Lower lobe of right lung (tissue), 2 donors: ENCODE measurements around the gene MMP14. TPM values are rescaled to one million over a fixed set of nuclear protein-coding genes. Genes with fewer than 3 reads are reported as not detected.

Experiments
- ATAC-seq, 2 donors: fragments of 200-7000 bp; cut with Tn5 transposase; one replicate each; pipeline ENCODE4 v1.9.1; 2020 to 2022; ENCODE audit warnings: mild to moderate bottlenecking in 2 of 2, moderate library complexity in 2 of 2
- DNase-seq: peaks from one replicate; pipeline ENCODE4 v3.0.0-alpha.2; 2020
- H3K27ac ChIP-seq: fragments of 200-600 bp; one replicate; pipeline ENCODE4 v1.8.0; 2022
- H3K27me3 ChIP-seq: fragments of 200-600 bp; one replicate; pipeline ENCODE4 v1.8.0; 2022; ENCODE audit warnings: low read depth
- H3K36me3 ChIP-seq: fragments of 200-600 bp; one replicate; pipeline ENCODE4 v1.8.0; 2022; ENCODE audit warnings: mild to moderate bottlenecking
- H3K4me1 ChIP-seq: fragments of 200-600 bp; one replicate; pipeline ENCODE4 v1.8.0; 2022
- H3K4me3 ChIP-seq: fragments of 200-600 bp; one replicate; pipeline ENCODE4 v1.8.0; 2022; ENCODE audit warnings: mild to moderate bottlenecking
- H3K9me3 ChIP-seq: fragments of 200-600 bp; one replicate; pipeline ENCODE4 v1.8.0; 2022
- CTCF ChIP-seq: fragments of 200-600 bp; IDR thresholded peaks from one replicate; pipeline ENCODE4 v1.8.0; 2022; ENCODE audit warnings: antibody characterized with exemption, mild to moderate bottlenecking
- intact Hi-C: fragments of 100-400 bp; cut with DNase I; formaldehyde crosslinking; loops from one replicate; pipeline ENCODE4 v1.11.0; 2022
- total RNA-seq: library from RNA; stranded (reverse); fragmentation: NEBNext Ultra II Directional; extraction: Animal tissue kit (Norgen Biotek cat#: 25700); gene quantifications from one replicate; pipeline ENCODE4 v1.2.1, GENCODE V29; 2021
- donor health status: DM: no; HTN: yes; CAD: no; lungs with severe emphysema.

MMP14 gene
- total RNA-seq, 1 donor from 2014 or later = 124 TPM

GRCh38 chr14:22882064-22882463 lies 45.7 kb downstream of the MMP14 start:
- no peak for TF ChIP-seq CTCF
- Histone ChIP-seq H3K4me3 (no peak overlapping the region), H3K27ac (no peak overlapping the region), H3K27me3 (no peaks in the 10 kb centered on the region), H3K4me1 (peaks cover 11% of the 10 kb centered on the region), H3K36me3 (peaks cover 31% of the 10 kb centered on the region), H3K9me3 (no peaks in the 10 kb centered on the region)
- ATAC-seq = no peak
- DNase-seq = no peak
- intact Hi-C loops = no loop called here

GRCh38 chr14:22882529-22883172 lies 46.3 kb downstream of the MMP14 start:
- Histone ChIP-seq H3K4me3 (no peak overlapping the region), H3K27me3 (no peaks in the 10 kb centered on the region), H3K4me1 (peaks cover 15% of the 10 kb centered on the region), H3K36me3 (peaks cover 25% of the 10 kb centered on the region), H3K9me3 (no peaks in the 10 kb centered on the region), H3K27ac (no peak overlapping the region)
- no peak for TF ChIP-seq CTCF
- intact Hi-C loops = no loop called here
- no peak for DNase-seq
- peak; percentile 4 to 10 for ATAC-seq

GRCh38 chr14:22883173-22883976 lies 47.0 kb downstream of the MMP14 start, which contains the start of gene REM2:
Gene REM2 (plus strand): TSS chr14:22883222. CDS start chr14:22883288, 66 bp downstream.
- H3K4me3 ChIP-seq = no peak within 1 kb of the TSS
- peaks cover 22% of the 10 kb centered on the region for H3K4me1 ChIP-seq
- no peak for TF ChIP-seq CTCF
- intact Hi-C loops = no loop called here
- H3K27me3 ChIP-seq = no peaks in the 10 kb centered on the region
- DNase-seq (no peak), ATAC-seq (no peak)
- peaks cover 18% of the 10 kb centered on the region for H3K36me3 ChIP-seq
- no peaks in the 10 kb centered on the region for H3K9me3 ChIP-seq
- H3K27ac ChIP-seq = no peak within 1 kb of the TSS

- DNase-seq = no peak
- TF ChIP-seq CTCF = no peak
- Histone ChIP-seq H3K4me3 (no peak overlapping the region), H3K36me3 (peaks cover 10% of the 10 kb centered on the region), H3K27ac (no peak overlapping the region), H3K27me3 (no peaks in the 10 kb centered on the region), H3K4me1 (peaks cover 26% of the 10 kb centered on the region), H3K9me3 (no peaks in the 10 kb centered on the region)
- ATAC-seq = no peak
- intact Hi-C loops = no loop called here
These were observed 47.8 kb downstream of the MMP14 start for GRCh38 chr14:22884076-22884737.

GRCh38 chr14:22884738-22885523 lies 48.5 kb downstream of the MMP14 start:
- ATAC-seq = no peak
- H3K4me3 ChIP-seq = no peak overlapping the region
- no peak overlapping the region for H3K27ac ChIP-seq
- intact Hi-C loops = no loop called here
- no peak for TF ChIP-seq CTCF
- peaks cover 2% of the 10 kb centered on the region for H3K36me3 ChIP-seq
- H3K27me3 ChIP-seq = no peaks in the 10 kb centered on the region
- peaks cover 26% of the 10 kb centered on the region for H3K4me1 ChIP-seq
- H3K9me3 ChIP-seq = no peaks in the 10 kb centered on the region
- DNase-seq = no peak
